Posterior cingulate gyrus (tissue), 11 donors: ENCODE data around the gene SAMD11.
"Not testable (repeated sequence)": the region's sequence is repeated elsewhere in the genome, so short reads cannot be mapped to it uniquely, and the experiment has no call there.

Experiments
- DNase-seq, 10 donors: peaks; one replicate each; pipeline versions ENCODE4 v3.0.0 to v3.0.0-alpha.2; 2020 to 2021; ENCODE audit warnings: mixed read lengths in 3 of 10
- intact Hi-C: fragments of 100-400 bp; cut with DNase I; formaldehyde crosslinking; loops from one replicate; pipeline ENCODE4 v1.15.1; 2023

Gene SAMD11, protein sequence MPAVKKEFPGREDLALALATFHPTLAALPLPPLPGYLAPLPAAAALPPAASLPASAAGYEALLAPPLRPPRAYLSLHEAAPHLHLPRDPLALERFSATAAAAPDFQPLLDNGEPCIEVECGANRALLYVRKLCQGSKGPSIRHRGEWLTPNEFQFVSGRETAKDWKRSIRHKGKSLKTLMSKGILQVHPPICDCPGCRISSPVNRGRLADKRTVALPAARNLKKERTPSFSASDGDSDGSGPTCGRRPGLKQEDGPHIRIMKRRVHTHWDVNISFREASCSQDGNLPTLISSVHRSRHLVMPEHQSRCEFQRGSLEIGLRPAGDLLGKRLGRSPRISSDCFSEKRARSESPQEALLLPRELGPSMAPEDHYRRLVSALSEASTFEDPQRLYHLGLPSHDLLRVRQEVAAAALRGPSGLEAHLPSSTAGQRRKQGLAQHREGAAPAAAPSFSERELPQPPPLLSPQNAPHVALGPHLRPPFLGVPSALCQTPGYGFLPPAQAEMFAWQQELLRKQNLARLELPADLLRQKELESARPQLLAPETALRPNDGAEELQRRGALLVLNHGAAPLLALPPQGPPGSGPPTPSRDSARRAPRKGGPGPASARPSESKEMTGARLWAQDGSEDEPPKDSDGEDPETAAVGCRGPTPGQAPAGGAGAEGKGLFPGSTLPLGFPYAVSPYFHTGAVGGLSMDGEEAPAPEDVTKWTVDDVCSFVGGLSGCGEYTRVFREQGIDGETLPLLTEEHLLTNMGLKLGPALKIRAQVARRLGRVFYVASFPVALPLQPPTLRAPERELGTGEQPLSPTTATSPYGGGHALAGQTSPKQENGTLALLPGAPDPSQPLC

GRCh38 chr1:923131-923990 lies at the start of gene SAMD11:
SAMD11 (plus strand) TSS chr1:923923; CDS start chr1:924432, 509 bp downstream.
- intact Hi-C loops: no loop called here
- peak; percentile 69 to 97 (median 82) for DNase-seq

DNA sequence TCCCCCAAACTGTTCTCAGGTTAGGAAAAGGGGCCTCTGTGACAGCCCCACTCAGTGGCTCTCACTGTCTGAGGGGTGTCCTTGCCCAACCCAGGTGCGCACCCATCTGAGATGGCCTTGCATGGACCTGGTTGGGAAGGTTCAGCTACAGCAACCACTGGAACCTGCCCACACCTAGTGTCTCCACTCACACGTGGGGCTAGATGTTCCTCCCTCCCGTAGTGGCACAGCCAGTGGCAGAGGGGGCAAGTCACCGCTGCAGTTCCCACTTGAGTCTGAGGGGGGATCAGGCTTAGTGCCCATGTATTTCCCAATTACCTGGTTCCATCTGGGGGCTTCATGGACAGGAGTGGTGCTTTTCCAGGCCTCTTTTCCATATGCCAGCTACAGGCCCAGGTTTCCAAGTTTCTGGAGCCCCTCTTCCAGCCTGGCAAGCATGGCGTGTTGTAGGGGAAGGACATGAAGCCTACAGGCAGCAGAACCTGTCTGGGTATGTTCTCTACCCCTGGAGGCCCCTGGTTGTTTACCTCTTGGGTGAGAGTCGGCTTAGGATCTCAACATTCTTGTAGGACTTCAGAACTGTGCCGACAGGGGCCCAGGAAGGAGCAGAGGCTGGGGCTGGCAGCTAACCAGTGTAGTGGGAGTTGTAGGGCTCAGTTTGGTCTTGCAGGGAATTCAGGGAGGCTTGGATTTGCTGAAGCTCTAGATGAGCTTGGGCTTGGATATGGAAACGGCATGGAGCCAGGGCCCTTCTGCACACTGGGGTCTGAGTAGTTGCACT lies 47.1 kb upstream of the SAMD11 start:
- DNase-seq: not testable (repeated sequence)

DNA sequence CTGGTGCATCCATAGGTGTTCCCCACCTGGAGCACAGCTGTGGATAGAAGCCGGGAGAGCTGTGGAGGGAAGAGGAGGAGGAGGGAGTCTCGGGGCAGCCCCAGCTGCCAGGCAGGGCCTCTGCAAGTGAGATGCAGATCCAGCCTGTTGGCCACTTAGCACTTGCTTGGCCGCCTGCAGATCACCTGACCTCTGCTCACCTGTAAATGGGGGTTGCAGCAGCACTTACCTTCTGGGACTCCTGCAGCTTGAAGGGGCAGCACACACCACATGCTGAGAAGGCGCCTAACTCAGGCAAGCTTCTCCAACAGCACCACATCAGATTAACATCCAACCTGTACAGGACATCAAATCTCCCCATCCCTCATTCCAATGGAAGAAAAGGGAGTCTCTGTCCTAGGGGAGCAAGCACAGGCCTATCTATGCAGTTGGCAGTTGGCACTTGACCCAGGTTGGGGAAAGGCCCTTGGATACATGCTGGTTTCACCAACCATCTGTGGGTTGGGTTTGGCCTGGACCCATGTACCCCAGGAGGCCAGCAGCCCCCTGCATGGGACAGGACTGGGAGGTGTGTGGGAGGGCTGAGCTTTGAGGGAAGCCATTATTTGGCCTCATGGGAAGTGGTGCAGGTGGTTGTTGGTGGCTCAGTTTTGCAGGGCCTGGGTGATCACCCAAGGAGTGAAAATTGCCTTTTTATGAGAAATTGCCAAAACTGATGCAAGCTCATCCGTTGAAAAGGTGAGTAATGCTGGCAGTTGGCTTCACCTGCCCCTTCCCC lies 46.3 kb upstream of the SAMD11 start:
- DNase-seq, intact Hi-C loops: not testable (repeated sequence)

More for the DNA sequence above, 47.1 kb upstream of the SAMD11 start:
- intact Hi-C loops: not testable (repeated sequence)

DNA sequence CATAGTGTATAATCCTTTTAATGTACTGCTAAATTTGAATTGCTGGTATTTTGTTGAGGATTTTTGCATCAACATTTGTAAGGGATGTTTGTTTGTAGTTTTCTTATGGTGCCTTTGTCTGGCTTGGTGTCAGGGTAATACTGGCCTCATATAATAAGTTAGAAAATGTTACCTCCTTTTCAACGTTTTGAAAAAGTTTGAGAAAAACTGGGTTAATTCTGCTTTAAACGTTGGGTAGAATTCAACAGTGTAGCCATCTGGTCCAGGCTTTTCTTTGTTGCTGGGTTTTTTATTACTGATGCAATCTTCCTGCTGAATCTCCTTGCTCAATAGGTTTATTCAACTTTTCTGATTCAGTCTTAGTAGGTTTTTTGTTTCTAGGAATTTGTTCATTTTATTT lies 43.2 kb upstream of the SAMD11 start:
- DNase-seq, intact Hi-C loops: not testable (repeated sequence)

DNA sequence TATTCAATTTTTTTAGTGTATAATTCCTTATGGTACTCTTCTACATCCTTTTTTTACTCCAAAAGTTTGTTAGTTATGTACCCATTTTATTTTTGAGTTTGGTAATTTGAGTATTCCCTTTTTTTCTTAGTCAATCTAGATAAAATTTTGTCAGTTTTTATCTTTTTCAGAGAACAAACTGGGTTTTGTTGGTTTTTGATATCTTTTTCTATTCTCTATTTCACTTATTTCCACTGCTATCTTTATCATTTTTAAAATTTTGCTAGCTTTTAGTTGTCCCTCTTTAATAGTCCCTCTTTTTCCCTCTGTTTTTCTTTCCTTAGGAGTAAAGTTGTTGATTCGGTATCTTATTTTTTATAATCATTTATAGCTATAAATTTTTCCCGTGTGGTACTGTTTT lies 42.8 kb upstream of the SAMD11 start:
- intact Hi-C loops, DNase-seq: not testable (repeated sequence)

- intact Hi-C loops: no loop called here
- DNase-seq: no peak
These were observed 37.4 kb upstream of the SAMD11 start for GRCh38 chr1:886311-886710.

GRCh38 chr1:886760-887159 lies 37.0 kb upstream of the SAMD11 start:
- intact Hi-C loops: no loop called here
- peak in 1 of 10 donors; percentile 58 for DNase-seq

GRCh38 chr1:888297-888696 lies 35.4 kb upstream of the SAMD11 start:
- intact Hi-C loops: no loop called here
- no peak for DNase-seq

DNA sequence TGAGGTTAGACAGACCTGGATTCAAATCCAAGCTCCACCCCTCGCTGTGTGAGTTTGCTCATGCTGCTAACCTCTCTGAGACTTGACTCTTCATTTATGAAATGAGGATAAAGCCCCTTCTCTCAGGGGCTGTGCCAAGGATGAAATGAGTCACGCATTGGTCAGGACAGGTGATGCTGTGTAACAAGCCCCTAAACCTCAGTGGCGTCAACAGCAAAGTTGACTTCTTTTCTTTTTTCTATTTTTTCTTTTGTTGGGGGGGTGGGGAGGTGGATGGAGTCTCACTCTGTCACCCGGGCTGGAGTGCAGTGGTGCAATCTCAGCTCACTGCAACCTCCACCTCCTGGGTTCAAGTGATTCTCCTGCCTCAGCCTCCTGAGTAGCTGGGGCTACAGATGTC lies 33.9 kb upstream of the SAMD11 start:
- intact Hi-C loops: not testable (repeated sequence)

DNA sequence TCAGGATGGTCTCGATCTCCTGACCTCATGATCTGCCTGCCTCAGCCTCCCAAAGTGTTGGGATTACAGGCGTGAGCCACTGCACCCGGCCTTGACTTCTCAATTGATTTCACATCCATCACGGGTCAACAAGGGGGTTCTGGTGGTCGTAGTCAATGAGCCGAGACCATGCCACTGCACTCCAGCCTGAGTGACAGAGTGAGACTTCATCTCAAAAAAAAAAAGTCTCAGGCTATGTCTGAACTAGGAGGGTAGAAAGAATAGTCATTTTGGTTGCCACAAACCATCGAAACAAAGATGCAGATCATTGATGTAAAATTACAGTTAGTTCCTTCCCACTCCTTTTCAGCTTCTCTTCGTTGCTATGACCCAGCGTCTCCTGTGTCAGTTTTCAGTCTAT lies 33.5 kb upstream of the SAMD11 start:
- DNase-seq, intact Hi-C loops: not testable (repeated sequence)

More for the DNA sequence above, 33.9 kb upstream of the SAMD11 start:
- DNase-seq: not testable (repeated sequence)

GRCh38 chr1:890661-891060 lies 33.1 kb upstream of the SAMD11 start:
- intact Hi-C loops: no loop called here
- no peak for DNase-seq

DNA sequence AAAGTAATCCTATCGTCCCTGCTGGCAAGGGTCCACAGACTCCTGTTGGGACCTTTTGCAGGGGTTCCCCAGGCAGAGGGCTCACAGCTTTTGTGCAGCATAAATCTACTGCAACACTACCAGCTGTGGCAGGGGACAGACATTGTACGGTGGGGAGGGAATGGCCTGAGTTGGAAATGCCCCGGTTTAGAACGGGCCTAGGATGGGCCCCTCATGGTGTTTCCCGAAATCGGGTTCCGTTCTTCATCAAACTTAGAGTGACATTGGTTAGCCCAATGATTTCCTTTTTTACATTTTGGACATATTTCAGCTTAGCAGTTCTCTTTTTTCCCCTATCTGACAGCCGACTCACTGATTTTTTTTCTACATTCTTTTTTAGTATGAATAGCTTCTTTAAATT lies 26.5 kb upstream of the SAMD11 start:
- DNase-seq: no peak
- intact Hi-C loops: no loop called here

DNA sequence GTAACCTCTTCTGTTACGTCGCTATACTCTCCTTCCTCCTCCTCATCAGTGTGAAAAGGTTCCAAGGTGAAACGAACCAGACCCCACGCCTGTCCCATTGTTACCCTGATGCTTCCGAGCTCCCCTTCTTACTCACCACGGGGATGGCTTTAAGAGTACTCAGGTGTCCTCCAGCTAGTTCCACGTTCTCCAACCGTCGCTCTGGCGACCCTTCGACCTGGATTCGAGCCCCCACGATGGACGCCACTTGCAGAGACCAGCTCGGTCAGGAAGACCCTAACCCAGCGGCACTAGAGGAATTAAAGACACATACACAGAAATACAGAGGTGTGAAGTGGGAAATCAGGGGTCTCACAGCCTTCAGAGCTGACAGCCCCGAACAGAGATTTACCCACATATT lies 25.8 kb upstream of the SAMD11 start:
- DNase-seq, intact Hi-C loops: not testable (repeated sequence)

DNA sequence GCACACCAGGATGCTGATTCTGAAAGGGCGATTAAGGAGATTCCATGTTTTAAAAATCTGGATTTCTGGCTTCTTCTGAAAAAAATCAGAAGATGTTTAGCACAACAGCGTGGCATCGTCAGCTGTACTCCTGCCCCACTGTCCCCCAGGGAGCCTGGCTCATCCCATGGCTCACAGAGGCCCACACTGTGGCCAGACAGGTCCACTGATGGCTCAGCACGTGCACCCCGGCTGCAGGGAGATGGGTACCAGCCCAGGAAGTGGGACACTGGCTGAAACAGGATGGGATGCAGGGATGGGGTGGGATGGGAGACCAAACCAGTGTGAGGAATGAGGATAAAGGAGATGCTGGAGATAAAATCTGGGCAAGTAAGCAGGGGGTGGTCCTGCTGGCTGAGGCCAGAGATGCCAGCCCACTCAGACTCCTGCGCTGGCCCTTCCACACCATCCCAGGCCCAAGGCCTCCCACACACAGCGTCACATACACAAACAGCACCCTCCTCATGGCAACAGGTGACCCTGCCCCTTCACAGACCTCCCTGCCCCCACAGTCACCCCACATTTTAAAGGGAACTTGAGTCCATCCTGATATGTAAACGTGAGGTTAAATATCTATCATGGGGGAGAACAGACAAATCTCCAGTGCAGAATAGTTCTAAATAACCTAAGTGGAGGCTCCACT lies 23.9 kb upstream of the SAMD11 start:
- no peak for DNase-seq
- intact Hi-C loops: loop anchor here (5.0 kb wide), 1 partner anchor 103 kb away; the partner anchor contains the start of gene HES4

GRCh38 chr1:901108-901859 lies 22.4 kb upstream of the SAMD11 start:
- no peak for DNase-seq
- intact Hi-C loops: loop anchor here (5.0 kb wide), 1 partner anchor 101 kb away; the partner anchor contains the start of gene HES4

GRCh38 chr1:902802-903201 lies 20.9 kb upstream of the SAMD11 start:
- intact Hi-C loops: loop anchor here (5.0 kb wide), 1 partner anchor 99 kb away; the partner anchor contains the start of gene HES4
- peak in 1 of 10 donors; percentile 73 for DNase-seq

- DNase-seq: no peak
- intact Hi-C loops: loop anchor here (5.0 kb wide), 1 partner anchor 99 kb away; the partner anchor contains the start of gene HES4
These were observed 20.4 kb upstream of the SAMD11 start for GRCh38 chr1:903305-903704.
